Uterus (tissue), 4 donors: ENCODE measurements around the gene LTN1. TPM values are rescaled to one million over a fixed set of nuclear protein-coding genes. Genes with fewer than 3 reads are reported as not detected.

Experiments used
- DNase-seq, 2 donors: peaks; one replicate each; pipeline ENCODE4 v3.0.0-alpha.2; 2019 to 2020
- H3K27ac ChIP-seq, 2 donors: fragments of 200-600 bp; sonication (generic); 1 replicate in 1 of 2; 2 replicates in 1 of 2; pipeline ENCODE4 v1.5.1; 2016 to 2018
- H3K27me3 ChIP-seq, 2 donors: fragments of 200-600 bp; sonication (generic); one replicate each; pipeline ENCODE4 v1.5.1; 2018 to 2019; ENCODE audit warnings: control low read depth in 1 of 2
- H3K36me3 ChIP-seq, 2 donors: fragments of 200-600 bp; sonication (generic); one replicate each; pipeline ENCODE4 v1.5.1; 2019; ENCODE audit warnings: control low read depth in 1 of 2
- H3K4me1 ChIP-seq, 2 donors: fragments of 200-600 bp; sonication (generic); one replicate each; pipeline ENCODE4 v1.5.1; 2018 to 2019; ENCODE audit warnings: control low read depth in 1 of 2
- H3K4me3 ChIP-seq, 2 donors: fragments of 200-600 bp; sonication (generic); 1 replicate in 1 of 2; 2 replicates in 1 of 2; pipeline ENCODE4 v1.5.1; 2018 to 2019; ENCODE audit warnings: mild to moderate bottlenecking in 1 of 2
- H3K9me3 ChIP-seq, 2 donors: fragments of 200-600 bp; sonication (generic); one replicate each; pipeline ENCODE4 v1.5.1; 2019; ENCODE audit warnings: control low read depth in 1 of 2
- CTCF ChIP-seq, 4 experiments: fragments of 200-600 bp in 2 of 4; fragments of 450-650 bp in 2 of 4; sonication (generic) in 2 of 4; IDR thresholded peaks; one replicate each; pipeline ENCODE4 v1.5.1; 2016 to 2019; ENCODE audit warnings: antibody characterized with exemption in 4 of 4, mild to moderate bottlenecking in 2 of 4, moderate library complexity in 1 of 4
- POLR2A ChIP-seq, 2 donors: fragments of 450-650 bp; IDR thresholded peaks; one replicate each; pipeline ENCODE4 v1.6.1; 2016; ENCODE audit warnings: antibody characterized with exemption in 2 of 2, mild to moderate bottlenecking in 1 of 2, moderate library complexity in 1 of 2
- intact Hi-C: fragments of 100-400 bp; cut with DNase I; formaldehyde crosslinking; loops from one replicate; pipeline ENCODE4 v1.15.1; 2023; ENCODE audit warnings: low total_unique reads
- total RNA-seq, 4 donors: library from RNA; depleted of rRNA in 3 of 4; stranded (reverse); fragments of >200 nt in 3 of 4; gene quantifications; one replicate each; pipeline versions ENCODE4 v1.1.0 to v1.2.4, GENCODE V29; 2014 to 2023
- donor health status: DM: yes; HTN: yes; CAD: no.

LTN1 gene
- total RNA-seq, 4 donors from 2014 or later: 13.8 to 61.0 (median 30.6) TPM

- no peaks in the 10 kb centered on the region for H3K36me3 ChIP-seq
- intact Hi-C loops: no loop called here
- H3K9me3 ChIP-seq: no peaks in the 10 kb centered on the region
- no peaks in the 10 kb centered on the region for H3K4me1 ChIP-seq
- no peaks in the 10 kb centered on the region for H3K27me3 ChIP-seq
- DNase-seq: no peak
- no peak for TF ChIP-seq CTCF (IDR thresholded peaks at IDR 0.05)
- no peak for TF ChIP-seq POLR2A (IDR thresholded peaks at IDR 0.05)
- peak overlapping the region in 1 of 2 donors; percentile 5 for H3K27ac ChIP-seq
- H3K4me3 ChIP-seq: no peak overlapping the region
Measured at GRCh38 chr21:28899220-28899619, 93.5 kb downstream of the LTN1 start.

GRCh38 chr21:28893687-28894086, 99.0 kb downstream of the LTN1 start:
- no peak for DNase-seq
- intact Hi-C loops: no loop called here
- TF ChIP-seq CTCF (IDR thresholded peaks at IDR 0.05) (no peak), POLR2A (IDR thresholded peaks at IDR 0.05) (no peak)
- Histone ChIP-seq H3K4me1 (no peaks in the 10 kb centered on the region), H3K27ac (no peak overlapping the region), H3K27me3 (no peaks in the 10 kb centered on the region), H3K4me3 (no peak overlapping the region), H3K9me3 (no peaks in the 10 kb centered on the region), H3K36me3 (no peaks in the 10 kb centered on the region)

DNA sequence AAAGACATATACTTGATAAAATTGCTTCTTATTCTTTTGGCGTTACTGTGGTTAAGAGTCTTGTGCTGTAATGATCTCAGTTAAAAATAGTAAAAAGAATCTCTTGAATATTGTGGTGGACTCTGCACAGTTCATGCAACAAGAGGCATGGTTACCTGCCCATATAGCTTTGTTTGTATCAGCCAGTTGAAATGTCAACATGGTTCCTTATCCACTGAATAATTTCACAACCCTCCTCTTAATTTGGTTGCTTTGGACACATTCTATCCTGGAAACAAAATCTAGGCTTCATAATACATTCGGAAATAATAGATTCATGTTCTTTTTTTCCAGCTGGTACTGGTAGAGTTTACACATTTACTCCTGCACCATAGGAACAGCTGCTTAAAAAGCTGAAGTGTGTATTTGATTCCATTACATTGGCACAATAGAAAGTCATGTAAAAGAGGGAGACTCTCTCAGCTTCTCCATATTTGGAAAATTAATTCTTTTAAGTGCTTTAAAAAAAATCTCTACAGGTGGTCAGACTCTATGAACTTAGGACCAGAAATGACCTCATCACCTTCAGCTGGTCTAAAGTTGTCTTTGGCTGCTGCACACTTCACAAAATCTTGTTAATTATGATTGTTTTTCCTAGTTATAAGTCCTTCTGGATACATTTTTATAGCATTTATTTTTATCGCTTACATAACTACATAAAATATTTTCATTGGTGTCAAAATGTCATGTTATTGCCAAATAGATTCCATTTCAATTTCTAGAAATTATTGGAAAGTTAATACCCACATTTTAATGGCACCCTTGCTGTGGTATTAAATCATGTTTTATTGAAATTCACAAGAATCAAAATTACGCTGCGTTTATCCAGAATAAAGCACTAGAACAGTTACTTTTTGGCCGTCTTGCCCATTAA, 100.2 kb downstream of the LTN1 start:
- no peaks in the 10 kb centered on the region for H3K4me1 ChIP-seq
- TF ChIP-seq POLR2A (IDR thresholded peaks at IDR 0.05) (no peak), CTCF (IDR thresholded peaks at IDR 0.05) (no peak)
- no peak for DNase-seq
- no peaks in the 10 kb centered on the region for H3K36me3 ChIP-seq
- intact Hi-C loops: no loop called here
- H3K4me3 ChIP-seq: no peak overlapping the region
- H3K27ac ChIP-seq: no peak overlapping the region
- H3K9me3 ChIP-seq: no peaks in the 10 kb centered on the region
- H3K27me3 ChIP-seq: no peaks in the 10 kb centered on the region

DNA sequence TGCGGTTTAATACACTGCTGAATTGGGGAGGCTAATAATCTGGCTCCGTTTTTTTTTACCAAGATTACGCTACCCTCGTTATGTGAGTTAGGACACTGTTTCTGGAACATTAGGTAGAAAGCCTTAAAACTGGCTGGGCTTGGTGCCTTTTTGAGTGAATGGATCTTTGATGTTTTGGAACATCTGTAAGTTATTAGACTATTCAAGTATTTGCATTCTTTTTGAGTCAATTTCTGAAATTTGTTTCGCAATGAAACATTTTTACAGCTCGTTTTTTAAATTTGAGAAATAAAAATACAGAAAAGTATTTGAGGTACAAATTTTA, 106.9 kb downstream of the LTN1 start:
- intact Hi-C loops: no loop called here

More for the DNA sequence above, 106.9 kb downstream of the LTN1 start:
- no peaks in the 10 kb centered on the region for H3K9me3 ChIP-seq
- TF ChIP-seq POLR2A (IDR thresholded peaks at IDR 0.05) (no peak), CTCF (IDR thresholded peaks at IDR 0.05) (no peak)
- peak in 1 of 2 donors; percentile 41 for DNase-seq
- H3K27ac ChIP-seq: peak overlapping the region; percentile 96
- no peaks in the 10 kb centered on the region for H3K36me3 ChIP-seq
- peaks cover 3 to 4% of the 10 kb centered on the region in 2 donors for H3K4me1 ChIP-seq
- H3K4me3 ChIP-seq: peak overlapping the region in 1 of 2 donors; percentile 62
- H3K27me3 ChIP-seq: no peaks in the 10 kb centered on the region
